Neural cell (in vitro differentiated cells): Measurements from ENCODE around the gene POLD4. TPM values are rescaled to one million over a fixed set of nuclear protein-coding genes. Genes with fewer than 3 reads are reported as not detected.

Source experiments
- H2AFZ ChIP-seq: fragments of 200-600, 300-800 bp; sonication (generic), shearing (Covaris generic); 2 replicates; pipeline ENCODE4 v1.6.0; 2014; ENCODE audit warnings: low read depth, mild to moderate bottlenecking, antibody characterized with exemption, low read length, moderate library complexity
- H3F3A ChIP-seq: fragments of 200-600 bp; shearing (Covaris generic); 2 replicates; pipeline ENCODE4 v1.6.1; 2016; ENCODE audit warnings: mild to moderate bottlenecking, moderate library complexity, mixed read lengths, antibody characterized with exemption, low read length; ENCODE audit not compliant: insufficient read depth, poor library complexity, severe bottlenecking
- H3K27ac ChIP-seq: fragments of 200-600, 300-800 bp; sonication (generic), shearing (Covaris generic); 2 replicates; pipeline ENCODE4 v1.5.1; 2014; ENCODE audit warnings: mild to moderate bottlenecking, low read length, moderate library complexity
- H3K27me3 ChIP-seq: fragments of 300-800, 200-600 bp; sonication (generic), shearing (Covaris generic); 2 replicates; pipeline ENCODE4 v1.6.0; 2014; ENCODE audit warnings: mild to moderate bottlenecking, low read depth, low read length, moderate library complexity; ENCODE audit not compliant: insufficient read depth
- H3K36me3 ChIP-seq: fragments of 300-800, 200-600 bp; sonication (generic), shearing (Covaris generic); 2 replicates; pipeline ENCODE4 v1.5.1; 2014; ENCODE audit warnings: mild to moderate bottlenecking, antibody characterized with exemption, low read length, moderate library complexity; ENCODE audit not compliant: insufficient read depth
- H3K4me2 ChIP-seq: fragments of 300-800, 200-600 bp; sonication (generic), shearing (Covaris generic); 2 replicates; pipeline ENCODE4 v1.6.0; 2014; ENCODE audit warnings: mild to moderate bottlenecking, low read length
- H3K4me3 ChIP-seq: fragments of 300-800, 200-600 bp; sonication (generic), shearing (Covaris generic); 2 replicates; pipeline ENCODE4 v1.5.1; 2014; ENCODE audit warnings: mild to moderate bottlenecking, low read length, moderate library complexity
- H3K79me2 ChIP-seq: fragments of 200-600 bp; shearing (Covaris generic); replicated peaks from 2 replicates; pipeline ENCODE4 v1.6.0; 2014; ENCODE audit warnings: mild to moderate bottlenecking, low read length, moderate library complexity; ENCODE audit not compliant: insufficient read depth
- H3K9ac ChIP-seq: fragments of 300-800, 200-600 bp; sonication (generic), shearing (Covaris generic); 2 replicates; pipeline ENCODE4 v1.6.1; 2016; ENCODE audit warnings: mild to moderate bottlenecking, low read length, mixed read lengths
- H3K9me2 ChIP-seq: fragments of 200-600 bp; shearing (Covaris generic); 2 replicates; pipeline ENCODE4 v1.6.1; 2016; ENCODE audit warnings: mild to moderate bottlenecking, low read length, mixed read lengths; ENCODE audit not compliant: insufficient read depth
- H3K9me3 ChIP-seq: fragments of 200-600, 300-800 bp; sonication (generic), shearing (Covaris generic); 2 replicates; pipeline ENCODE4 v1.6.1; 2016; ENCODE audit warnings: mild to moderate bottlenecking, mixed run types, low read length, moderate library complexity, mixed read lengths
- H4K20me1 ChIP-seq: fragments of 200-600 bp; shearing (Covaris generic); 2 replicates; pipeline ENCODE4 v1.6.1; 2016; ENCODE audit warnings: mild to moderate bottlenecking, mixed run types; ENCODE audit not compliant: insufficient read depth
- CTCF ChIP-seq: fragments of 450-650 bp; IDR thresholded peaks from 2 replicates; pipeline ENCODE4 v1.5.1; 2014; ENCODE audit warnings: antibody characterized with exemption, mild to moderate bottlenecking, moderate library complexity; ENCODE audit not compliant: poor library complexity, severe bottlenecking
- EP300 ChIP-seq: fragments of 450-650 bp; conservative IDR thresholded peaks from 2 replicates; pipeline ENCODE4 v1.6.1; 2014; ENCODE audit warnings: antibody characterized with exemption, mild to moderate bottlenecking, moderate library complexity; ENCODE audit not compliant: poor library complexity, severe bottlenecking
- EZH2 ChIP-seq: fragments of 200-600, 300-800 bp; shearing (Covaris generic), sonication (generic); IDR thresholded peaks from 2 replicates; pipeline ENCODE4 v1.6.1; 2014; ENCODE audit warnings: antibody characterized with exemption, low read length, borderline replicate concordance, mild to moderate bottlenecking; ENCODE audit not compliant: insufficient read depth, poor library complexity, severe bottlenecking
- MXI1 ChIP-seq: fragments of 450-650 bp; conservative IDR thresholded peaks from 2 replicates; pipeline ENCODE4 v1.6.1; 2014; ENCODE audit warnings: antibody characterized with exemption, mild to moderate bottlenecking; ENCODE audit not compliant: poor library complexity, severe bottlenecking
- POLR2AphosphoS5 ChIP-seq: IDR thresholded peaks from 2 replicates; pipeline ENCODE4 v1.6.1; 2012
- RAD21 ChIP-seq: fragments of 450-650 bp; conservative IDR thresholded peaks from 2 replicates; pipeline ENCODE4 v1.6.1; 2014; ENCODE audit warnings: antibody characterized with exemption, mild to moderate bottlenecking, moderate library complexity
- REST ChIP-seq: IDR thresholded peaks from 2 replicates; pipeline ENCODE4 v1.6.1; 2012; ENCODE audit warnings: borderline replicate concordance
- SMC3 ChIP-seq: fragments of 450-650 bp; conservative IDR thresholded peaks from 2 replicates; pipeline ENCODE4 v1.6.1; 2014; ENCODE audit warnings: antibody characterized with exemption, mild to moderate bottlenecking, moderate library complexity; ENCODE audit not compliant: poor library complexity
- TAF1 ChIP-seq: IDR thresholded peaks from 2 replicates; pipeline ENCODE4 v1.6.1; 2012; ENCODE audit warnings: low read depth
- polyA plus RNA-seq: library from polyadenylated mRNA; depleted of rRNA; stranded (reverse); fragments of >200 nt; gene quantifications from 2 replicates; pipeline ENCODE4 v1.2.3, GENCODE V29; 2014

The POLD4 gene
- polyA plus RNA-seq, 1 donor from 2014 or later, result 6.8 TPM

GRCh38 chr11:67302571-67303131 is 50.7 kb downstream of the POLD4 start:
- no peaks in the 10 kb centered on the region for H3K9me3 ChIP-seq
- no peaks in the 10 kb centered on the region for H3K36me3 ChIP-seq
- H3K9ac ChIP-seq, result no peak overlapping the region
- TF ChIP-seq EP300, result no peak
- no peak for TF ChIP-seq REST
- no peak for TF ChIP-seq CTCF
- TF ChIP-seq EZH2, result no peak
- TF ChIP-seq POLR2AphosphoS5, result no peak
- TF ChIP-seq SMC3, result no peak
- no peak for TF ChIP-seq RAD21
- TF ChIP-seq MXI1, result no peak
- TF ChIP-seq TAF1, result no peak
- no peaks in the 10 kb centered on the region for H3F3A ChIP-seq
- H3K4me2 ChIP-seq, result no peak overlapping the region
- no peak overlapping the region for H3K27ac ChIP-seq
- no peaks in the 10 kb centered on the region for H3K79me2 ChIP-seq
- no peaks in the 10 kb centered on the region for H3K9me2 ChIP-seq
- no peak overlapping the region for H2AFZ ChIP-seq
- no peaks in the 10 kb centered on the region for H4K20me1 ChIP-seq
- H3K27me3 ChIP-seq, result peaks cover 17% of the 10 kb centered on the region
- H3K4me3 ChIP-seq, result no peak overlapping the region

GRCh38 chr11:67301951-67302516 is 51.3 kb downstream of the POLD4 start:
- no peak overlapping the region for H2AFZ ChIP-seq
- H3K9me2 ChIP-seq, result no peaks in the 10 kb centered on the region
- H3K36me3 ChIP-seq, result peaks cover under 1% of the 10 kb centered on the region
- H3F3A ChIP-seq, result no peaks in the 10 kb centered on the region
- H4K20me1 ChIP-seq, result no peaks in the 10 kb centered on the region
- H3K9ac ChIP-seq, result no peak overlapping the region
- H3K27me3 ChIP-seq, result peaks cover 17% of the 10 kb centered on the region
- H3K4me3 ChIP-seq, result peak overlapping the region; percentile 30
- H3K27ac ChIP-seq, result no peak overlapping the region
- H3K4me2 ChIP-seq, result no peak overlapping the region
- TF ChIP-seq TAF1, result no peak
- no peaks in the 10 kb centered on the region for H3K9me3 ChIP-seq
- H3K79me2 ChIP-seq, result no peaks in the 10 kb centered on the region
